HCT116 (cell line): ENCODE data around the gene RALGAPA1.
"Not testable (repeated sequence)": the region's sequence is repeated elsewhere in the genome, so short reads cannot be mapped to it uniquely, and the experiment has no call there.

ENCODE experiments used
- CTCF ChIP-seq, 3 experiments: fragments of 200-600 bp in 1 of 3; sonication (generic) in 1 of 3; IDR thresholded peaks in 2 of 3; conservative IDR thresholded peaks in 1 of 3; 2 replicates each; pipeline ENCODE4 v1.5.1; 2012 to 2017; ENCODE audit warnings: low read depth in 2 of 3, low read length in 2 of 3, antibody characterized with exemption in 1 of 3, borderline replicate concordance in 1 of 3, control low read depth in 1 of 3, mild to moderate bottlenecking in 1 of 3, mixed read lengths in 1 of 3, mixed run types in 1 of 3, moderate library complexity in 1 of 3; ENCODE audit not compliant: insufficient read depth in 1 of 3
- EZH2 ChIP-seq: fragments of 200-600 bp; sonication (generic); IDR thresholded peaks from 2 replicates; pipeline ENCODE4 v1.6.1; 2017; ENCODE audit warnings: antibody characterized with exemption, mixed run types
- EZH2phosphoT487 ChIP-seq: fragments of 200-600 bp; IDR thresholded peaks from 2 replicates; pipeline ENCODE4 v1.6.1; 2018; ENCODE audit warnings: antibody characterized with exemption, borderline replicate concordance
- MAX ChIP-seq: IDR thresholded peaks from 2 replicates; pipeline ENCODE4 v1.6.1; 2012
- POLR2A ChIP-seq: IDR thresholded peaks from 2 replicates; pipeline ENCODE4 v1.7.0; 2011; ENCODE audit warnings: borderline replicate concordance; ENCODE audit not compliant: insufficient read depth, insufficient read length; ENCODE audit errors: extremely low read depth
- POLR2AphosphoS5 ChIP-seq: IDR thresholded peaks from 2 replicates; pipeline ENCODE4 v1.6.1; 2011; ENCODE audit warnings: mild to moderate bottlenecking, low read depth, low read length, moderate library complexity
- RAD21 ChIP-seq: IDR thresholded peaks from 2 replicates; pipeline ENCODE4 v1.6.1; 2012; ENCODE audit warnings: low read depth, mild to moderate bottlenecking
- SP1 ChIP-seq: IDR thresholded peaks from 2 replicates; pipeline ENCODE4 v1.6.1; 2012; ENCODE audit warnings: low read depth
- YY1 ChIP-seq: IDR thresholded peaks from 2 replicates; pipeline ENCODE4 v1.6.1; 2011; ENCODE audit warnings: low read length, low read depth, moderate library complexity, mild to moderate bottlenecking; ENCODE audit not compliant: insufficient replicate concordance; ENCODE audit errors: extremely low read depth
- ZFX ChIP-seq: fragments of 450-650 bp; IDR thresholded peaks from 2 replicates; pipeline ENCODE4 v1.6.1; 2017
- TF ChIP-seq, protein P1 (sequence below): IDR thresholded peaks from 2 replicates; pipeline ENCODE4 v1.6.1; 2011; ENCODE audit warnings: mild to moderate bottlenecking, low read length, moderate library complexity; ENCODE audit not compliant: insufficient replicate concordance; ENCODE audit errors: extremely low read depth
- TF ChIP-seq, protein P2 (sequence below): IDR thresholded peaks from 2 replicates; pipeline ENCODE4 v1.6.1; 2012; ENCODE audit warnings: low read depth

DNA sequence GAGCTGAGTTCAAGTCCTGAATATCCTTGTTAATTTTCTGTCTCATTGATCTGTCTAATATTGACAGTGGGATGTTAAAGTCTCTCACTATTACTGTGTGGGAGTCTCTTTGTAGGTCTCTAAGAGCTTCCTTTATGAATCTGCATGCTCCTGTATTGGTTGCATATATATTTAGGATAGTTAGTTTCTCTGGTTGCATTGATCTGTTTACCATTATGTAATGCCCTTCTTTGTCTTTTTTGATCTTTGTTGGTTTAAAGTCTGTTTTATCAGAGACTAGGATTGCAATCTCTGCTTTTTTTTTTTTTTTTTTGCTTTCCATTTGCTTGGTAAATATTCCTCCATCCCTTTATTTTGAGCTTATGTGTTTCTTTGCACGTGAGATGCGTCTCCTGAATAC is 32.6 kb upstream of the RALGAPA1 start:
- not testable (repeated sequence) for TF ChIP-seq RAD21; POLR2AphosphoS5; CTCF (IDR thresholded peaks at IDR 0.05 in 2 of 3, conservative IDR thresholded peaks at IDR 0.05 in 1 of 3; ENCODE audit: borderline replicate concordance in 1 of 3, insufficient read depth in 1 of 3, low read depth in 2 of 3, low read length in 2 of 3); SP1; EZH2phosphoT487; ZFX; MAX; YY1; POLR2A; EZH2
- TF ChIP-seq, protein P1, sequence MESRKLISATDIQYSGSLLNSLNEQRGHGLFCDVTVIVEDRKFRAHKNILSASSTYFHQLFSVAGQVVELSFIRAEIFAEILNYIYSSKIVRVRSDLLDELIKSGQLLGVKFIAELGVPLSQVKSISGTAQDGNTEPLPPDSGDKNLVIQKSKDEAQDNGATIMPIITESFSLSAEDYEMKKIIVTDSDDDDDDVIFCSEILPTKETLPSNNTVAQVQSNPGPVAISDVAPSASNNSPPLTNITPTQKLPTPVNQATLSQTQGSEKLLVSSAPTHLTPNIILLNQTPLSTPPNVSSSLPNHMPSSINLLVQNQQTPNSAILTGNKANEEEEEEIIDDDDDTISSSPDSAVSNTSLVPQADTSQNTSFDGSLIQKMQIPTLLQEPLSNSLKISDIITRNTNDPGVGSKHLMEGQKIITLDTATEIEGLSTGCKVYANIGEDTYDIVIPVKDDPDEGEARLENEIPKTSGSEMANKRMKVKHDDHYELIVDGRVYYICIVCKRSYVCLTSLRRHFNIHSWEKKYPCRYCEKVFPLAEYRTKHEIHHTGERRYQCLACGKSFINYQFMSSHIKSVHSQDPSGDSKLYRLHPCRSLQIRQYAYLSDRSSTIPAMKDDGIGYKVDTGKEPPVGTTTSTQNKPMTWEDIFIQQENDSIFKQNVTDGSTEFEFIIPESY = not testable (repeated sequence)
- TF ChIP-seq, protein P2, sequence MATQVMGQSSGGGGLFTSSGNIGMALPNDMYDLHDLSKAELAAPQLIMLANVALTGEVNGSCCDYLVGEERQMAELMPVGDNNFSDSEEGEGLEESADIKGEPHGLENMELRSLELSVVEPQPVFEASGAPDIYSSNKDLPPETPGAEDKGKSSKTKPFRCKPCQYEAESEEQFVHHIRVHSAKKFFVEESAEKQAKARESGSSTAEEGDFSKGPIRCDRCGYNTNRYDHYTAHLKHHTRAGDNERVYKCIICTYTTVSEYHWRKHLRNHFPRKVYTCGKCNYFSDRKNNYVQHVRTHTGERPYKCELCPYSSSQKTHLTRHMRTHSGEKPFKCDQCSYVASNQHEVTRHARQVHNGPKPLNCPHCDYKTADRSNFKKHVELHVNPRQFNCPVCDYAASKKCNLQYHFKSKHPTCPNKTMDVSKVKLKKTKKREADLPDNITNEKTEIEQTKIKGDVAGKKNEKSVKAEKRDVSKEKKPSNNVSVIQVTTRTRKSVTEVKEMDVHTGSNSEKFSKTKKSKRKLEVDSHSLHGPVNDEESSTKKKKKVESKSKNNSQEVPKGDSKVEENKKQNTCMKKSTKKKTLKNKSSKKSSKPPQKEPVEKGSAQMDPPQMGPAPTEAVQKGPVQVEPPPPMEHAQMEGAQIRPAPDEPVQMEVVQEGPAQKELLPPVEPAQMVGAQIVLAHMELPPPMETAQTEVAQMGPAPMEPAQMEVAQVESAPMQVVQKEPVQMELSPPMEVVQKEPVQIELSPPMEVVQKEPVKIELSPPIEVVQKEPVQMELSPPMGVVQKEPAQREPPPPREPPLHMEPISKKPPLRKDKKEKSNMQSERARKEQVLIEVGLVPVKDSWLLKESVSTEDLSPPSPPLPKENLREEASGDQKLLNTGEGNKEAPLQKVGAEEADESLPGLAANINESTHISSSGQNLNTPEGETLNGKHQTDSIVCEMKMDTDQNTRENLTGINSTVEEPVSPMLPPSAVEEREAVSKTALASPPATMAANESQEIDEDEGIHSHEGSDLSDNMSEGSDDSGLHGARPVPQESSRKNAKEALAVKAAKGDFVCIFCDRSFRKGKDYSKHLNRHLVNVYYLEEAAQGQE = not testable (repeated sequence)
